H54 (cell line): ENCODE results near the gene PLEKHA5.
"Not testable (repeated sequence)": the region's sequence is repeated elsewhere in the genome, so short reads cannot be mapped to it uniquely, and the experiment has no call there.

Experiments
- DNase-seq: peaks from one replicate; pipeline ENCODE4 v3.0.0; 2011; ENCODE audit warnings: low spot score, mixed read lengths; ENCODE audit not compliant: insufficient read length
- FAIRE-seq: peaks from 3 replicates; lab custom pipeline; 2011; peaks lifted over from hg19 to GRCh38; lab: Jason Lieb, UNC
- POLR2A ChIP-seq: IDR thresholded peaks from 2 replicates; pipeline ENCODE4 v1.6.1; 2011; ENCODE audit warnings: low read depth, mild to moderate bottlenecking, low read length

The PLEKHA5 gene

GRCh38 chr12:19288603-19289244 lies 159.2 kb downstream of the PLEKHA5 start:
- peak; percentile 69 for FAIRE-seq
- TF ChIP-seq POLR2A = no peak
- peak; percentile 16 for DNase-seq

- DNase-seq (no peak), FAIRE-seq (peak; percentile 60)
- TF ChIP-seq POLR2A = no peak
Observed at GRCh38 chr12:19298836-19299605, 169.5 kb downstream of the PLEKHA5 start.

DNA sequence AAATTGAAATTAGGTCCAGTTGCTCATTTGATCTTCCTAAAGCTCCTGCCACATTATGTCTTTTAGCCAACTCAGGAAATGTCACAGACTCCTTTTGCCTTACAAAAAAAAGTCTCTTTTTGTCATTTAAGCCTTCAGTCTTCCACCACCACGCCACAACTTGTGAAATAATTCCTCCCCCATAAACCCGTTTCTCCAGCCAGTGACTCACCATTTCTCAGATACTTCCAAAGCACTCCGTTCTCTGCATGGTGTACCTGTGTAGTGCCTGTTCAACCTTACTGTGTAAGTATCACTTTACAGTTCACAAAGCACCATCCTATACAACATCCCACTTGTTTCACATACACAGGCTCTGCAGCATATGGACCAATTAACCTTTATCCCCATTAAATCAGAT lies 170.2 kb downstream of the PLEKHA5 start:
- no peak for TF ChIP-seq POLR2A
- DNase-seq (no peak), FAIRE-seq (peak; percentile 76)

DNA sequence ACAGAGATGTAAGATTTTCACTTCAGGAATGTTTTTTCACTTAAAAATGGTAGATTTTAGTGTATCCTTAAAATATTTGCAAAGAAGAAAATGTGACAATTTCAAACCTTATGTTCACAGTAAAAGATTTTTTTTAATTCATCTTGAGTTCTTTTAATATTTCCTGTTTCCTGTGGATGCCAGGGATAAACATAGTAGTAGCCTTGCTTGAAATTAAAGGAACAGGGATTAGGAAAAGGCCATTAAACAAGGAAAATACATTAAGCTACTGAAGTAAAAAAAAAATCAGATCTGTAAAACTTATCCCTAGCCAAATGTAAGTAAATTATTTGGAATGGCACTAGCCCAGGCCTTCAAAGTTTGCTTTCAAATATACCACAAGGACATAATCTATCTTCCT lies 171.7 kb downstream of the PLEKHA5 start:
- TF ChIP-seq POLR2A = no peak
- DNase-seq = no peak
- no peak for FAIRE-seq

DNA sequence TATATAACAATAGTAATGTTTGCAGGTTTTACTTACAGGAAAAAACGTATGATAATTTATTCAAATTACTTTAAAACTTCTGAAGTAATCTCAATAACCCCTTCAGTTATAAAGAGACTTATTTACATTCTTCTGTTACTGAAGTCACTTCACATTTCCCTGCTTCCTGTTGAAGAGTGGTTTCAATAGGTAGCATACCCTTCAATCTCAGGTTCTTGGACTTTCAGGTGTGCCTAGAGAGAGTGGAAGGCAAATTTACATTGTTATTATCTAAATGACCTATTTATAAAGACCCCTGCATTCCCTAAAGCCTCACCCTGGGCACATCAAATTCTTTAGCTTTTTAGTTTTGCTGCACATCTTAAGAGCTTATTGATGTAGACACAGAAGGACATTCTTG lies 172.2 kb downstream of the PLEKHA5 start:
- no peak for DNase-seq
- no peak for FAIRE-seq
- TF ChIP-seq POLR2A = no peak

GRCh38 chr12:19302100-19302640 lies 172.6 kb downstream of the PLEKHA5 start:
- no peak for DNase-seq
- TF ChIP-seq POLR2A = no peak
- FAIRE-seq = no peak

DNA sequence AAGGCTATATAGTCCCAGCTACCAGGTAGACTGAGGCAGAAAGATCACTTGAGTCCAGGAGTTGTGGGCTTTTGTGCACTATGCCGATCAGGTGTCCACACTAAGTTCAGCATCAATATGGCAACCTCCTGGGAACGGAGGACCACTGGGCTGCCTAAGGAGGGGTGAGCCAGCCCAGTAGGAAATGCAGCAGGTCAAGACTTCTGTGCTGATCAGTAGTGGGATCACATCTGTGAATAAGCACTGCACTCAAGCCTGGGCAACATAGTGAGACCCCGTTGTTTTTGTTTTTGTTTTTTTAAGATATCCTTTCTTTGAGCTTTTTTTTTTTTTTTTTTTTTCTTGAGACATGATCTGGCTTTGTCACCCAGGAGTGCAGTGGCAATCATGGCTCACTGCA lies 174.0 kb downstream of the PLEKHA5 start:
- FAIRE-seq (no peak), DNase-seq (no peak)
- TF ChIP-seq POLR2A = no peak

GRCh38 chr12:19304149-19304750 lies 174.7 kb downstream of the PLEKHA5 start:
- no peak for TF ChIP-seq POLR2A
- FAIRE-seq (no peak), DNase-seq (no peak)

DNA sequence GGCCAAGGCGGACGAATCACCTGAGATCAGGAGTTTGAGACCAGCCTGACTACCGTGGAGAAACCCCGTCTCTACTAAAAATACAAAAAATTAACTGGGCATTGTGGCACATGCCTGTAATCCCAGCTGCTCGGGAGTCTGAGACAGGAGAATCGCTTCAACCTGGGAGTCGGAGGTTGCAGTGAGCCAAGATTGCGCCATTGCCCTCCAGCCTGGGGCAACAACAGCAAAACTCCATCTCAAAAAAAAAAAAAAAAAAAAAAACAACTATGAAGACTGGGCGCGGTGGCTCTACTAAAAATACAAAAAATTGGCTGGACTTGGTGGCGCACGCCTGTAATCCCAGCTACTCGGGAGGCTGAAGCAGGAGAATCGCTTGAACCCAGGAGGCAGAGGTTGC lies 176.1 kb downstream of the PLEKHA5 start:
- not testable (repeated sequence) for FAIRE-seq, DNase-seq

- DNase-seq (no peak), FAIRE-seq (no peak)
- no peak for TF ChIP-seq POLR2A
Observed at GRCh38 chr12:19306366-19306765, 176.8 kb downstream of the PLEKHA5 start.

GRCh38 chr12:19307451-19307850 lies 177.9 kb downstream of the PLEKHA5 start:
- DNase-seq (no peak), FAIRE-seq (no peak)
- no peak for TF ChIP-seq POLR2A

GRCh38 chr12:19311165-19311564 lies 181.6 kb downstream of the PLEKHA5 start:
- no peak for TF ChIP-seq POLR2A
- DNase-seq = no peak
- FAIRE-seq = no peak

GRCh38 chr12:19312637-19313036 lies 183.1 kb downstream of the PLEKHA5 start:
- no peak for FAIRE-seq
- no peak for DNase-seq
- no peak for TF ChIP-seq POLR2A

GRCh38 chr12:19316425-19316824 lies 186.9 kb downstream of the PLEKHA5 start:
- no peak for DNase-seq
- no peak for FAIRE-seq
- no peak for TF ChIP-seq POLR2A
